ENCODE data around the gene CLIC6. TPM values are rescaled to one million over a fixed set of nuclear protein-coding genes. Genes with fewer than 3 reads are reported as not detected.

The CLIC6 gene
- 1 to 10 TPM in 2 of 3 donors, under 1 TPM in 1; 0.96 to 4.8 (median 3.0) TPM for total RNA-seq
- long read RNA-seq, donor 1, partial matches to known transcripts = 0 of 2 reads
- long read RNA-seq, donor 1, other reads (novel, unspliced or antisense) = 1 of 2 reads
- long read RNA-seq, donor 2 = 0 reads

GRCh38 chr21:34668803-34669148 lies at the start of gene CLIC6:
Gene CLIC6, plus strand, starts transcription at chr21:34668994. Its CDS starts 395 bp downstream, at chr21:34669389.
- ATAC-seq (no peak), DNase-seq (peak in 1 of 3 donors; percentile 38)
- intact Hi-C loops (cut with DNase I, micrococcal nuclease) = no loop called here
- no peak for TF ChIP-seq CTCF (IDR thresholded peaks at IDR 0.05)
- Histone ChIP-seq H3K9me3 (no peaks in the 10 kb centered on the region), H3K4me3 (no peak within 1 kb of the TSS), H3K36me3 (ENCODE audit: low read depth) (no peaks in the 10 kb centered on the region), H3K4me1 (ENCODE audit: low read depth) (peaks cover 10% of the 10 kb centered on the region)

DNA sequence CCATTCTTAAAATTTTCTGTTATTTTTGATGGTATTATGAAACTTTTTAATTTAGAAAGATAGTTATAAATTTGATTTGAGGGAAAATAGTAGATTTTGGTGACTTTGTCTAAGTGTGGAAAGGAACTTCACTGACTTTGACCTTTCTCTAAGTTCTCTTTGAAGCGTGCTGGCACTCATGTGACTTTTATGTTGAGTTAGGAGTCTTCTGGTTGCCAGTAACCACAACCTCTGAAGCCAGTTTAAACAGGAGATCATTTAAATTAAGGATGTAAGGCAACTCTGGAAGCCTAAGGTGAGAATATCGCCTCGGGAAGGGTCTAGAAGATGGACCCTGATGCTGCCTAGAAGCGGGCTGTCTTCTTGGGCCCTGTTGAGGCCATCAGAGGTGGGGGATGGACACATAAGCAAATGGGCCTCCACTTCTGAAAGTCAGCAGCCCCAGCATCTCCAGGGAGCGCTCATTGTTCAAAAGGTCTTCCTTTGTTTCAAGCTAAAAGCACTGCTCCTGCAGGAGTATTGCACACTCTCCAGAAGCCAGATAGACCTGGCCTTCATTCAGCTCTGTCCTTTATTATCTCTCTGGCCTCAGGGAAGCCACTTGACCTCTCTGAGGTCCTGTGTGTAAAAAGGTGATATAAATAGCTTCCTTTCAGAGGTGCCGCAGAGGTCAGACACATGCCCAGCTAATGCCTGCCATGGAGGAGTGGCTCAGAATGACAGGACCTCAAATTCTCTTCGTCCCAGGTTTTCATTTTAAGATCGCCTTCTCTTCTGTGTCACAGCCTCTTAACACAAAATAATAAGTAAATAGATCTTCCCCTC lies 48.7 kb upstream of the CLIC6 start:
- intact Hi-C loops (cut with DNase I, micrococcal nuclease) = no loop called here
- H3K4me1 ChIP-seq (ENCODE audit: low read depth) = peaks cover 4% of the 10 kb centered on the region
- H3K36me3 ChIP-seq (ENCODE audit: low read depth) = no peaks in the 10 kb centered on the region
- DNase-seq (no peak), ATAC-seq (no peak)
- no peaks in the 10 kb centered on the region for H3K9me3 ChIP-seq
- TF ChIP-seq CTCF (IDR thresholded peaks at IDR 0.05) = no peak
- no peak overlapping the region for H3K4me3 ChIP-seq

GRCh38 chr21:34621434-34622350 lies 47.1 kb upstream of the CLIC6 start:
- no peaks in the 10 kb centered on the region for H3K4me1 ChIP-seq (ENCODE audit: low read depth)
- no peaks in the 10 kb centered on the region for H3K36me3 ChIP-seq (ENCODE audit: low read depth)
- no peak for ATAC-seq
- DNase-seq = no peak
- no peaks in the 10 kb centered on the region for H3K9me3 ChIP-seq
- H3K4me3 ChIP-seq = no peak overlapping the region
- no peak for TF ChIP-seq CTCF (IDR thresholded peaks at IDR 0.05)
- intact Hi-C loops (cut with DNase I, micrococcal nuclease) = no loop called here

GRCh38 chr21:34623516-34623915 lies 45.3 kb upstream of the CLIC6 start:
- Histone ChIP-seq H3K4me3 (no peak overlapping the region), H3K9me3 (no peaks in the 10 kb centered on the region), H3K36me3 (ENCODE audit: low read depth) (no peaks in the 10 kb centered on the region), H3K4me1 (ENCODE audit: low read depth) (no peaks in the 10 kb centered on the region)
- DNase-seq = no peak
- TF ChIP-seq CTCF (IDR thresholded peaks at IDR 0.05) = no peak
- intact Hi-C loops (cut with DNase I, micrococcal nuclease) = no loop called here
- no peak for ATAC-seq

GRCh38 chr21:34625030-34625593 lies 43.7 kb upstream of the CLIC6 start:
- H3K36me3 ChIP-seq (ENCODE audit: low read depth) = no peaks in the 10 kb centered on the region
- no peak for ATAC-seq
- H3K4me1 ChIP-seq (ENCODE audit: low read depth) = no peaks in the 10 kb centered on the region
- H3K9me3 ChIP-seq = no peaks in the 10 kb centered on the region
- intact Hi-C loops (cut with DNase I, micrococcal nuclease) = no loop called here
- no peak for TF ChIP-seq CTCF (IDR thresholded peaks at IDR 0.05)
- no peak overlapping the region for H3K4me3 ChIP-seq
- no peak for DNase-seq
